Caco-2 (cell line): Measurements from ENCODE around the gene LDLRAD4. TPM values are rescaled to one million over a fixed set of nuclear protein-coding genes. Genes with fewer than 3 reads are reported as not detected.

Source experiments
- BruUV-seq: library from RNA; stranded (reverse); fragments of 400-500 nt; replicated peaks from 2 replicates; lab custom pipeline; 2021; lab: Mats Ljungman, UMichigan
- CTCF ChIA-PET: fragments of 300-600 bp; sonication (Branson Sonifier 250); formaldehyde crosslinking; loops from one replicate; lab custom pipeline; 2022; ENCODE audit warnings: antibody characterized with exemption; lab: Charles Lee
- POLR2A ChIA-PET: fragments of 300-600 bp; sonication (Branson Sonifier 250); formaldehyde crosslinking; loops from one replicate; lab custom pipeline; 2022; ENCODE audit warnings: antibody characterized with exemption; lab: Charles Lee
- DNase-seq, 2 experiments: peaks; one replicate each; pipeline versions ENCODE4 v3.0.0 to v3.0.0-alpha.2; 2020 to 2022
- H3K27me3 ChIP-seq: replicated peaks from 2 replicates; pipeline ENCODE4 v1.6.0; 2011; ENCODE audit warnings: low read length; ENCODE audit not compliant: control insufficient read depth, insufficient read depth
- H3K36me3 ChIP-seq: 2 replicates; pipeline ENCODE4 v1.5.1; 2011; ENCODE audit warnings: low read length; ENCODE audit not compliant: control insufficient read depth, insufficient read depth
- H3K4me1 ChIP-seq: fragments of 250-450 bp; sonication (Bioruptor Pico); 2 replicates; pipeline ENCODE4 v1.5.1; 2020; ENCODE audit warnings: mild to moderate bottlenecking
- H3K4me3 ChIP-seq: 2 replicates; pipeline ENCODE4 v1.5.1; 2011; ENCODE audit warnings: low read depth, mild to moderate bottlenecking, control low read depth, low read length
- H3K9me3 ChIP-seq: fragments of 250-450 bp; sonication (Bioruptor Pico); 2 replicates; pipeline ENCODE4 v1.5.1; 2020; ENCODE audit warnings: mild to moderate bottlenecking, moderate library complexity
- H3K27ac Mint-ChIP-seq: one replicate; pipeline ENCODE4 v1.8.0; 2022; ENCODE audit warnings: mixed read lengths; ENCODE audit not compliant: unreplicated experiment
- H3K27me3 Mint-ChIP-seq: one replicate; pipeline ENCODE4 v1.8.0; 2022; ENCODE audit warnings: mixed read lengths; ENCODE audit not compliant: insufficient read depth, unreplicated experiment
- H3K36me3 Mint-ChIP-seq: one replicate; pipeline ENCODE4 v1.8.0; 2022; ENCODE audit warnings: mild to moderate bottlenecking, mixed read lengths; ENCODE audit not compliant: insufficient read depth, unreplicated experiment
- H3K4me1 Mint-ChIP-seq: one replicate; pipeline ENCODE4 v1.8.0; 2022; ENCODE audit warnings: low read depth, mixed read lengths; ENCODE audit not compliant: unreplicated experiment
- H3K4me3 Mint-ChIP-seq: one replicate; pipeline ENCODE4 v1.8.0; 2022; ENCODE audit warnings: mild to moderate bottlenecking, moderate library complexity, mixed read lengths; ENCODE audit not compliant: unreplicated experiment
- H3K9me3 Mint-ChIP-seq: one replicate; pipeline ENCODE4 v1.8.0; 2022; ENCODE audit warnings: mixed read lengths; ENCODE audit not compliant: unreplicated experiment
- intact Hi-C: fragments of 100-400 bp; cut with micrococcal nuclease; formaldehyde crosslinking; loops from one replicate; pipeline ENCODE4 v1.10.0; 2022; ENCODE audit not compliant: unreplicated experiment
- total RNA-seq: library from RNA; stranded (reverse); gene quantifications from 2 replicates; pipeline ENCODE4 v1.2.3, GENCODE V29; 2022
- TF ChIP-seq, protein P1 (sequence below), 2 experiments: fragments of 200-600 bp in 1 of 2; IDR thresholded peaks; 1 replicate in 1 of 2; 2 replicates in 1 of 2; pipeline versions ENCODE4 v1.5.1 to v1.8.0; 2011 to 2022; ENCODE audit warnings: antibody characterized with exemption in 1 of 2, control low read depth in 1 of 2, inconsistent platforms in 1 of 2, low read depth in 1 of 2, low read length in 1 of 2, mild to moderate bottlenecking in 1 of 2, moderate library complexity in 1 of 2; ENCODE audit not compliant: insufficient read depth in 1 of 2, severe bottlenecking in 1 of 2, unreplicated experiment in 1 of 2

LDLRAD4 gene
- total RNA-seq, 1 experiment from 2014 or later, result 1.2 TPM

DNA sequence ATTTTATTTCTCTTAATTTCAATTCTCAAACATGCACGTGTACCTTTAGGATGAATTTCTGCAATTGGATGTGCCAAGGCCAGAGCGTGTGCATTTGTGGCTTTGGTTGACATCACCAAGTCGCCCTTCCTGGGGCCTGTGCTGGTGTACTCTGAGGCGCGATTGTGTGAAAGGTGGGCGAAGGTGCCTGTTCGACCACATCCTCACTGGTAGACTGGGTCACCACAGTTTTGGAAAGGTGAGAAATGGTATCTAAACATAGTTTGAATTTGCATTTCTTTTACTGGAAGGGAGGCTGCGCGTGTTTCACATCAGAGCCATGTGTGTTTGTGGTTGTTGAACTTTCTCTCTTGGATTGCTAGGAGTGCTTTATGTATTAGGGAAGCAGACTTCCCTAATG lies 89.8 kb downstream of the LDLRAD4 start:
- Histone ChIP-seq H3K4me1 (no peaks in the 10 kb centered on the region), H3K36me3 (no peaks in the 10 kb centered on the region), H3K9me3 (peaks cover 3% of the 10 kb centered on the region; the same call in 1 of the 2 replicates), H3K4me3 (no peak overlapping the region), H3K27me3 (no peaks in the 10 kb centered on the region)
- ChIA-PET POLR2A (no interaction called here), CTCF (no interaction called here)
- no peak overlapping the region for H3K27ac Mint-ChIP-seq
- BruUV-seq, result no TSS peak
- H3K4me1 Mint-ChIP-seq, result no peaks in the 10 kb centered on the region
- DNase-seq, result no peak
- intact Hi-C loops, result no loop called here
- no peaks in the 10 kb centered on the region for H3K36me3 Mint-ChIP-seq
- H3K4me3 Mint-ChIP-seq, result no peak overlapping the region
- peaks cover 17% of the 10 kb centered on the region for H3K27me3 Mint-ChIP-seq
- H3K9me3 Mint-ChIP-seq, result peaks cover 8% of the 10 kb centered on the region
- TF ChIP-seq, protein P1, sequence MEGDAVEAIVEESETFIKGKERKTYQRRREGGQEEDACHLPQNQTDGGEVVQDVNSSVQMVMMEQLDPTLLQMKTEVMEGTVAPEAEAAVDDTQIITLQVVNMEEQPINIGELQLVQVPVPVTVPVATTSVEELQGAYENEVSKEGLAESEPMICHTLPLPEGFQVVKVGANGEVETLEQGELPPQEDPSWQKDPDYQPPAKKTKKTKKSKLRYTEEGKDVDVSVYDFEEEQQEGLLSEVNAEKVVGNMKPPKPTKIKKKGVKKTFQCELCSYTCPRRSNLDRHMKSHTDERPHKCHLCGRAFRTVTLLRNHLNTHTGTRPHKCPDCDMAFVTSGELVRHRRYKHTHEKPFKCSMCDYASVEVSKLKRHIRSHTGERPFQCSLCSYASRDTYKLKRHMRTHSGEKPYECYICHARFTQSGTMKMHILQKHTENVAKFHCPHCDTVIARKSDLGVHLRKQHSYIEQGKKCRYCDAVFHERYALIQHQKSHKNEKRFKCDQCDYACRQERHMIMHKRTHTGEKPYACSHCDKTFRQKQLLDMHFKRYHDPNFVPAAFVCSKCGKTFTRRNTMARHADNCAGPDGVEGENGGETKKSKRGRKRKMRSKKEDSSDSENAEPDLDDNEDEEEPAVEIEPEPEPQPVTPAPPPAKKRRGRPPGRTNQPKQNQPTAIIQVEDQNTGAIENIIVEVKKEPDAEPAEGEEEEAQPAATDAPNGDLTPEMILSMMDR (IDR thresholded peaks at IDR 0.05; ENCODE audit: insufficient read depth in 1 of 2, low read depth in 1 of 2, low read length in 1 of 2, severe bottlenecking in 1 of 2, unreplicated experiment in 1 of 2), result no peak

- Mint-ChIP-seq H3K27me3 (peaks cover 11% of the 10 kb centered on the region), H3K4me1 (no peaks in the 10 kb centered on the region), H3K4me3 (no peak overlapping the region), H3K36me3 (no peaks in the 10 kb centered on the region), H3K27ac (no peak overlapping the region), H3K9me3 (peaks cover 9% of the 10 kb centered on the region)
- H3K9me3 ChIP-seq, result peaks cover 3% of the 10 kb centered on the region; the same call in 1 of the 2 replicates
- no peak overlapping the region for H3K4me3 ChIP-seq
- TF ChIP-seq, protein P1 (IDR thresholded peaks at IDR 0.05; ENCODE audit: insufficient read depth in 1 of 2, low read depth in 1 of 2, low read length in 1 of 2, severe bottlenecking in 1 of 2, unreplicated experiment in 1 of 2), result no peak
- BruUV-seq, result no TSS peak
- H3K27me3 ChIP-seq, result no peaks in the 10 kb centered on the region
- ChIA-PET CTCF (no interaction called here), POLR2A (no interaction called here)
- intact Hi-C loops, result no loop called here
- no peaks in the 10 kb centered on the region for H3K4me1 ChIP-seq
- no peak for DNase-seq
- no peaks in the 10 kb centered on the region for H3K36me3 ChIP-seq
These were observed 90.6 kb downstream of the LDLRAD4 start for GRCh38 chr18:13309031-13309747.

DNA sequence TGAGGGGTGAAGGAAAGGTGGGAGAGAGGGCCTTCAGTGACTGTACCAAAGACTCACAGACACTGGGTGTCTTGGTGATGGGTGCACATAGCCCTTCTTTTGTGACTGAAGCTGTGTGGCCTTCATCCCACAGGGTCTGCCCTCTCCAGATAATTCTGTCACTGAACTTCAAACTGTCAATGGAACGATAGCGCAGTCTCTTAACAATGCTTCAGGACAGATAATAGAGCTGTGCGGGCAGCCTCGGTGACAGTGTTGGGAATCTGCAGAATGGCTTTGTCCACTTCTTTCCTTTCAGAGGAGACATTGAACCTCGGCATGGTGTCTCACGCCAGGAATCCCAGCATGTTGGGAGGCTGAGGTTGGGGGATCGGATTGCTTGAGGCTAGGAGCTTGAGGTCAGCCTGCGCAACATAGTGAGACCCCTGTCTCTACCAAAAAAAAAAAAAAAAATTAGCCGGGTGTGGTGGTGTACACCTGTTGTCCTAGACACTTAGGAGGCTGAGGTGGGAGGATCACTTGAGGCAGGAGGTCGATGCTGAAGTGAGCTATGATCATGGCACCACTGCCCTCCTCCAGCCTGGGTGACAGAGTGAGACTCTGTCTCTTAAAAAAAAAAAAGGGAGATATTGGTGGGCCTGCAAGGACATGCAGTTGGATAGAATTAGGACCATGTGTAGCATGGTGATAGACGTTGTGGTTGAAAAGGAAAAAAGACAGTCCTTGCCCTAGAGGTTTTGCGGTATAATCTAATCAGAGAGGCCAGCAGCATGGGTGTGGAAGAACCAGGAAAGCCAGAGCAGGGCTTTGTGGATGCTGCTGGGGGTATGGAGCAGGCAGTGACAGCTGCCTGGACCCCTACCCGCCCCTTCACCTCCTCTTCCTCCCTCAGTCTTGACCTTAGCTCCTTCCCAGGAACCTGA lies 91.4 kb downstream of the LDLRAD4 start:
- Histone ChIP-seq H3K4me3 (no peak overlapping the region), H3K4me1 (no peaks in the 10 kb centered on the region), H3K27me3 (no peaks in the 10 kb centered on the region), H3K36me3 (no peaks in the 10 kb centered on the region), H3K9me3 (peaks cover 3% of the 10 kb centered on the region; the same call in 1 of the 2 replicates)
- Mint-ChIP-seq H3K4me1 (no peaks in the 10 kb centered on the region), H3K9me3 (peaks cover 17% of the 10 kb centered on the region), H3K4me3 (no peak overlapping the region), H3K27ac (no peak overlapping the region), H3K27me3 (peaks cover 13% of the 10 kb centered on the region), H3K36me3 (no peaks in the 10 kb centered on the region)
- intact Hi-C loops, result no loop called here
- TF ChIP-seq, protein P1 (IDR thresholded peaks at IDR 0.05; ENCODE audit: insufficient read depth in 1 of 2, low read depth in 1 of 2, low read length in 1 of 2, severe bottlenecking in 1 of 2, unreplicated experiment in 1 of 2), result no peak
- BruUV-seq, result no TSS peak
- ChIA-PET POLR2A (no interaction called here), CTCF (no interaction called here)
- DNase-seq, result no peak
